ENCODE measurements around the gene ECSCR.

- TF ChIP-seq, protein P1, sequence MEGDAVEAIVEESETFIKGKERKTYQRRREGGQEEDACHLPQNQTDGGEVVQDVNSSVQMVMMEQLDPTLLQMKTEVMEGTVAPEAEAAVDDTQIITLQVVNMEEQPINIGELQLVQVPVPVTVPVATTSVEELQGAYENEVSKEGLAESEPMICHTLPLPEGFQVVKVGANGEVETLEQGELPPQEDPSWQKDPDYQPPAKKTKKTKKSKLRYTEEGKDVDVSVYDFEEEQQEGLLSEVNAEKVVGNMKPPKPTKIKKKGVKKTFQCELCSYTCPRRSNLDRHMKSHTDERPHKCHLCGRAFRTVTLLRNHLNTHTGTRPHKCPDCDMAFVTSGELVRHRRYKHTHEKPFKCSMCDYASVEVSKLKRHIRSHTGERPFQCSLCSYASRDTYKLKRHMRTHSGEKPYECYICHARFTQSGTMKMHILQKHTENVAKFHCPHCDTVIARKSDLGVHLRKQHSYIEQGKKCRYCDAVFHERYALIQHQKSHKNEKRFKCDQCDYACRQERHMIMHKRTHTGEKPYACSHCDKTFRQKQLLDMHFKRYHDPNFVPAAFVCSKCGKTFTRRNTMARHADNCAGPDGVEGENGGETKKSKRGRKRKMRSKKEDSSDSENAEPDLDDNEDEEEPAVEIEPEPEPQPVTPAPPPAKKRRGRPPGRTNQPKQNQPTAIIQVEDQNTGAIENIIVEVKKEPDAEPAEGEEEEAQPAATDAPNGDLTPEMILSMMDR (IDR thresholded peaks at IDR 0.05) = no peak
- TF ChIP-seq POLR2A (IDR thresholded peaks at IDR 0.05) = no peak
These were observed 31.7 kb upstream of the ECSCR start for GRCh38 chr5:139494256-139494655.

Measured in right lobe of liver (tissue), 4 donors.